Gastroesophageal sphincter (tissue), 4 donors: ENCODE data around the gene ZNF722. TPM values are rescaled to one million over a fixed set of nuclear protein-coding genes. Genes with fewer than 3 reads are reported as not detected.
"Not testable (repeated sequence)": the region's sequence is repeated elsewhere in the genome, so short reads cannot be mapped to it uniquely, and the experiment has no call there.

Source experiments
- ATAC-seq: fragments of 150-250 bp; one replicate; pipeline ENCODE4 v1.9.1; 2016; ENCODE audit warnings: mild to moderate bottlenecking, moderate library complexity
- H3K27ac ChIP-seq, 4 donors: fragments of 200-600 bp; sonication (generic) in 3 of 4; 1 replicate in 3 of 4; 2 replicates in 1 of 4; pipeline ENCODE4 v1.5.1; 2016 to 2019
- H3K27me3 ChIP-seq: fragments of 200-600 bp; sonication (generic); one replicate; pipeline ENCODE4 v1.5.1; 2019
- H3K36me3 ChIP-seq, 2 donors: fragments of 200-600 bp; sonication (generic); one replicate each; pipeline ENCODE4 v1.5.1; 2019; ENCODE audit warnings: control low read depth in 1 of 2
- H3K4me1 ChIP-seq, 3 donors: fragments of 200-600 bp; sonication (generic); 1 replicate in 2 of 3; 2 replicates in 1 of 3; pipeline ENCODE4 v1.5.1; 2016 to 2019; ENCODE audit warnings: control low read depth in 2 of 3
- H3K4me3 ChIP-seq, 2 donors: fragments of 200-600 bp; sonication (generic); one replicate each; pipeline ENCODE4 v1.5.1; 2019; ENCODE audit warnings: mild to moderate bottlenecking in 1 of 2, moderate library complexity in 1 of 2
- H3K9me3 ChIP-seq, 3 donors: fragments of 200-600 bp; sonication (generic); one replicate each; pipeline ENCODE4 v1.5.1; 2017 to 2019; ENCODE audit warnings: control low read depth in 2 of 3
- EP300 ChIP-seq: sonication (generic); formaldehyde crosslinking; IDR thresholded peaks from one replicate; pipeline ENCODE4 v1.6.1; 2017; ENCODE audit warnings: antibody characterized with exemption, mild to moderate bottlenecking
- POLR2A ChIP-seq, 2 donors: fragments of 450-650 bp; IDR thresholded peaks; one replicate each; pipeline ENCODE4 v1.6.1; 2017; ENCODE audit warnings: antibody characterized with exemption in 2 of 2, mild to moderate bottlenecking in 2 of 2, moderate library complexity in 1 of 2
- POLR2AphosphoS5 ChIP-seq: sonication (generic); formaldehyde crosslinking; IDR thresholded peaks from one replicate; pipeline ENCODE4 v1.6.1; 2017; ENCODE audit warnings: antibody characterized with exemption
- WGBS, 2 donors: methylation state at CpG; one replicate each; pipeline ENCODE4 v1.1.5; 2018; ENCODE audit warnings: low coverage in 1 of 2; 5-methylcytosine and 5-hydroxymethylcytosine counted together
- total RNA-seq, 4 donors: library from RNA; depleted of rRNA; stranded (reverse); fragments of >200 nt; gene quantifications; one replicate each; pipeline ENCODE4 v1.1.0, GENCODE V29; 2016
- TF ChIP-seq, protein P1 (sequence below), 4 experiments: fragments of 200-600 bp in 2 of 4; fragments of 450-650 bp in 2 of 4; sonication (generic) in 1 of 4; IDR thresholded peaks; one replicate each; pipeline ENCODE4 v1.5.1; 2017 to 2019; ENCODE audit warnings: antibody characterized with exemption in 4 of 4, mild to moderate bottlenecking in 2 of 4, moderate library complexity in 2 of 4

ZNF722 gene
- total RNA-seq, result not detected

GRCh38 chr7:63998549-63998948, at the start of gene ZNF722:
ZNF722 (plus strand) TSS chr7:63998849; CDS start chr7:63998962, 113 bp downstream.
- no peaks in the 10 kb centered on the region for H3K4me1 ChIP-seq
- H3K4me3 ChIP-seq, result no peak within 1 kb of the TSS
- no peak within 1 kb of the TSS for H3K27ac ChIP-seq
- no peak for TF ChIP-seq EP300
- no peak for TF ChIP-seq POLR2AphosphoS5
- TF ChIP-seq POLR2A (IDR thresholded peaks at IDR 0.05), result no peak
- no peak for ATAC-seq
- H3K9me3 ChIP-seq, result peaks cover 0 to 56% (median 0%) of the 10 kb centered on the region in 3 donors
- H3K36me3 ChIP-seq, result no peaks in the 10 kb centered on the region
- 80 to 84% methylated on average over 9 to 10 of the region's 10 CpGs for WGBS, 2 donors
- no peaks in the 10 kb centered on the region for H3K27me3 ChIP-seq

GRCh38 chr7:63953181-63953580, 45.5 kb upstream of the ZNF722 start:
- 67% methylated on average over 2 of the region's 2 CpGs; no CpG with 5 or more reads in 1 of the 2 donors for WGBS, 2 donors
- H3K4me1 ChIP-seq, result no peaks in the 10 kb centered on the region
- H3K27me3 ChIP-seq, result no peaks in the 10 kb centered on the region
- no peak overlapping the region for H3K4me3 ChIP-seq
- no peak overlapping the region for H3K27ac ChIP-seq
- TF ChIP-seq, protein P1, sequence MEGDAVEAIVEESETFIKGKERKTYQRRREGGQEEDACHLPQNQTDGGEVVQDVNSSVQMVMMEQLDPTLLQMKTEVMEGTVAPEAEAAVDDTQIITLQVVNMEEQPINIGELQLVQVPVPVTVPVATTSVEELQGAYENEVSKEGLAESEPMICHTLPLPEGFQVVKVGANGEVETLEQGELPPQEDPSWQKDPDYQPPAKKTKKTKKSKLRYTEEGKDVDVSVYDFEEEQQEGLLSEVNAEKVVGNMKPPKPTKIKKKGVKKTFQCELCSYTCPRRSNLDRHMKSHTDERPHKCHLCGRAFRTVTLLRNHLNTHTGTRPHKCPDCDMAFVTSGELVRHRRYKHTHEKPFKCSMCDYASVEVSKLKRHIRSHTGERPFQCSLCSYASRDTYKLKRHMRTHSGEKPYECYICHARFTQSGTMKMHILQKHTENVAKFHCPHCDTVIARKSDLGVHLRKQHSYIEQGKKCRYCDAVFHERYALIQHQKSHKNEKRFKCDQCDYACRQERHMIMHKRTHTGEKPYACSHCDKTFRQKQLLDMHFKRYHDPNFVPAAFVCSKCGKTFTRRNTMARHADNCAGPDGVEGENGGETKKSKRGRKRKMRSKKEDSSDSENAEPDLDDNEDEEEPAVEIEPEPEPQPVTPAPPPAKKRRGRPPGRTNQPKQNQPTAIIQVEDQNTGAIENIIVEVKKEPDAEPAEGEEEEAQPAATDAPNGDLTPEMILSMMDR (IDR thresholded peaks at IDR 0.05), result no peak
- TF ChIP-seq POLR2AphosphoS5, result no peak
- no peak for TF ChIP-seq POLR2A (IDR thresholded peaks at IDR 0.05)
- no peak for TF ChIP-seq EP300
- no peak for ATAC-seq
- H3K36me3 ChIP-seq, result no peaks in the 10 kb centered on the region
- H3K9me3 ChIP-seq, result peaks cover 0 to 8% (median 0%) of the 10 kb centered on the region in 3 donors

GRCh38 chr7:63968629-63969028, 30.0 kb upstream of the ZNF722 start:
- Histone ChIP-seq H3K36me3 (no peaks in the 10 kb centered on the region), H3K9me3 (peaks cover 0 to 5% (median 0%) of the 10 kb centered on the region in 3 donors), H3K27ac (no peak overlapping the region), H3K4me3 (no peak overlapping the region), H3K27me3 (no peaks in the 10 kb centered on the region), H3K4me1 (no peaks in the 10 kb centered on the region)
- TF ChIP-seq EP300 (no peak), POLR2AphosphoS5 (no peak), POLR2A (IDR thresholded peaks at IDR 0.05) (no peak)
- TF ChIP-seq, protein P1 (IDR thresholded peaks at IDR 0.05), result no peak
- no peak for ATAC-seq

- not testable (repeated sequence) for H3K27me3 ChIP-seq, H3K27ac ChIP-seq, ATAC-seq, H3K4me3 ChIP-seq, H3K4me1 ChIP-seq, H3K36me3 ChIP-seq
- H3K9me3 ChIP-seq, result peaks cover 0 to 85% (median 0%) of the 10 kb centered on the region in 3 donors
- 59 to 85% methylated on average over 2 of the region's 2 CpGs for WGBS, 2 donors
Measured at GRCh38 chr7:64015496-64015895, 16.8 kb downstream of the ZNF722 start.

GRCh38 chr7:64035388-64035787, 36.7 kb downstream of the ZNF722 start:
- Histone ChIP-seq H3K27ac (no peak overlapping the region), H3K36me3 (no peaks in the 10 kb centered on the region), H3K27me3 (peaks cover 40% of the 10 kb centered on the region), H3K4me3 (no peak overlapping the region), H3K4me1 (no peaks in the 10 kb centered on the region), H3K9me3 (peaks cover 0 to 80% (median 0%) of the 10 kb centered on the region in 3 donors)
- ATAC-seq, result no peak
- TF ChIP-seq POLR2AphosphoS5 (no peak), POLR2A (IDR thresholded peaks at IDR 0.05) (no peak), EP300 (no peak)
- TF ChIP-seq, protein P1 (IDR thresholded peaks at IDR 0.05), result no peak
- WGBS, 2 donors, result 67 to 93% methylated on average over 1 to 3 of the region's 3 CpGs

GRCh38 chr7:64037095-64037494, 38.4 kb downstream of the ZNF722 start:
- Histone ChIP-seq H3K9me3 (peaks cover 0 to 65% (median 0%) of the 10 kb centered on the region in 3 donors), H3K36me3 (no peaks in the 10 kb centered on the region), H3K4me3 (no peak overlapping the region), H3K27ac (no peak overlapping the region), H3K4me1 (no peaks in the 10 kb centered on the region), H3K27me3 (peaks cover 40% of the 10 kb centered on the region)
- no peak for TF ChIP-seq EP300
- no peak for TF ChIP-seq POLR2A (IDR thresholded peaks at IDR 0.05)
- TF ChIP-seq POLR2AphosphoS5, result no peak
- TF ChIP-seq, protein P1 (IDR thresholded peaks at IDR 0.05), result no peak
- 20% methylated on average over 1 of the region's 21 CpGs; no CpG with 5 or more reads in 1 of the 2 donors for WGBS, 2 donors
- no peak for ATAC-seq
